Caco-2 (cell line): ENCODE measurements around the gene LHX5. TPM values are rescaled to one million over a fixed set of nuclear protein-coding genes. Genes with fewer than 3 reads are reported as not detected.

Experiments
- BruUV-seq: library from RNA; stranded (reverse); fragments of 400-500 nt; replicated peaks from 2 replicates; lab custom pipeline; 2021; lab: Mats Ljungman, UMichigan
- CTCF ChIA-PET: fragments of 300-600 bp; sonication (Branson Sonifier 250); formaldehyde crosslinking; loops from one replicate; lab custom pipeline; 2022; ENCODE audit warnings: antibody characterized with exemption; lab: Charles Lee
- POLR2A ChIA-PET: fragments of 300-600 bp; sonication (Branson Sonifier 250); formaldehyde crosslinking; loops from one replicate; lab custom pipeline; 2022; ENCODE audit warnings: antibody characterized with exemption; lab: Charles Lee
- DNase-seq, 2 experiments: peaks; one replicate each; pipeline versions ENCODE4 v3.0.0 to v3.0.0-alpha.2; 2020 to 2022
- H3K27me3 ChIP-seq: replicated peaks from 2 replicates; pipeline ENCODE4 v1.6.0; 2011; ENCODE audit warnings: low read length; ENCODE audit not compliant: control insufficient read depth, insufficient read depth
- H3K36me3 ChIP-seq: 2 replicates; pipeline ENCODE4 v1.5.1; 2011; ENCODE audit warnings: low read length; ENCODE audit not compliant: control insufficient read depth, insufficient read depth
- H3K4me1 ChIP-seq: fragments of 250-450 bp; sonication (Bioruptor Pico); 2 replicates; pipeline ENCODE4 v1.5.1; 2020; ENCODE audit warnings: mild to moderate bottlenecking
- H3K4me3 ChIP-seq: 2 replicates; pipeline ENCODE4 v1.5.1; 2011; ENCODE audit warnings: low read depth, mild to moderate bottlenecking, control low read depth, low read length
- H3K9me3 ChIP-seq: fragments of 250-450 bp; sonication (Bioruptor Pico); 2 replicates; pipeline ENCODE4 v1.5.1; 2020; ENCODE audit warnings: mild to moderate bottlenecking, moderate library complexity
- H3K27ac Mint-ChIP-seq: one replicate; pipeline ENCODE4 v1.8.0; 2022; ENCODE audit warnings: mixed read lengths; ENCODE audit not compliant: unreplicated experiment
- H3K27me3 Mint-ChIP-seq: one replicate; pipeline ENCODE4 v1.8.0; 2022; ENCODE audit warnings: mixed read lengths; ENCODE audit not compliant: insufficient read depth, unreplicated experiment
- H3K36me3 Mint-ChIP-seq: one replicate; pipeline ENCODE4 v1.8.0; 2022; ENCODE audit warnings: mild to moderate bottlenecking, mixed read lengths; ENCODE audit not compliant: insufficient read depth, unreplicated experiment
- H3K4me1 Mint-ChIP-seq: one replicate; pipeline ENCODE4 v1.8.0; 2022; ENCODE audit warnings: low read depth, mixed read lengths; ENCODE audit not compliant: unreplicated experiment
- H3K4me3 Mint-ChIP-seq: one replicate; pipeline ENCODE4 v1.8.0; 2022; ENCODE audit warnings: mild to moderate bottlenecking, moderate library complexity, mixed read lengths; ENCODE audit not compliant: unreplicated experiment
- H3K9me3 Mint-ChIP-seq: one replicate; pipeline ENCODE4 v1.8.0; 2022; ENCODE audit warnings: mixed read lengths; ENCODE audit not compliant: unreplicated experiment
- CTCF ChIP-seq, 2 experiments: fragments of 200-600 bp in 1 of 2; IDR thresholded peaks; 1 replicate in 1 of 2; 2 replicates in 1 of 2; pipeline versions ENCODE4 v1.5.1 to v1.8.0; 2011 to 2022; ENCODE audit warnings: antibody characterized with exemption in 1 of 2, control low read depth in 1 of 2, inconsistent platforms in 1 of 2, low read depth in 1 of 2, low read length in 1 of 2, mild to moderate bottlenecking in 1 of 2, moderate library complexity in 1 of 2; ENCODE audit not compliant: insufficient read depth in 1 of 2, severe bottlenecking in 1 of 2, unreplicated experiment in 1 of 2
- intact Hi-C: fragments of 100-400 bp; cut with micrococcal nuclease; formaldehyde crosslinking; loops from one replicate; pipeline ENCODE4 v1.10.0; 2022; ENCODE audit not compliant: unreplicated experiment
- total RNA-seq: library from RNA; stranded (reverse); gene quantifications from 2 replicates; pipeline ENCODE4 v1.2.3, GENCODE V29; 2022

Gene LHX5
- total RNA-seq, 1 experiment from 2014 or later = 0.25 TPM

GRCh38 chr12:113474635-113475436 lies 3.2 kb upstream of the LHX5 start:
- no peaks in the 10 kb centered on the region for H3K36me3 Mint-ChIP-seq
- H3K9me3 Mint-ChIP-seq = no peaks in the 10 kb centered on the region
- H3K4me1 ChIP-seq = no peaks in the 10 kb centered on the region
- peaks cover 4% of the 10 kb centered on the region for H3K27me3 ChIP-seq
- H3K36me3 ChIP-seq = no peaks in the 10 kb centered on the region
- TF ChIP-seq CTCF (IDR thresholded peaks at IDR 0.05; ENCODE audit: insufficient read depth in 1 of 2, low read depth in 1 of 2, low read length in 1 of 2, severe bottlenecking in 1 of 2, unreplicated experiment in 1 of 2) = no peak
- no peak overlapping the region for H3K4me3 ChIP-seq
- BruUV-seq = no TSS peak
- intact Hi-C loops = no loop called here
- peaks cover 36% of the 10 kb centered on the region for H3K27me3 Mint-ChIP-seq
- no peak for DNase-seq
- no peak overlapping the region for H3K27ac Mint-ChIP-seq
- ChIA-PET CTCF (no interaction called here), POLR2A (no interaction called here)
- H3K4me1 Mint-ChIP-seq = no peaks in the 10 kb centered on the region
- H3K4me3 Mint-ChIP-seq = no peak overlapping the region
- H3K9me3 ChIP-seq = peaks cover 3% of the 10 kb centered on the region; the same call in 1 of the 2 replicates

- no TSS peak for BruUV-seq
- CTCF ChIA-PET = interaction anchor here (0.5 kb wide), 1 partner anchor 77 kb away, joined by 3 read pairs; no protein-coding TSS in a partner anchor
- no peaks in the 10 kb centered on the region for H3K9me3 Mint-ChIP-seq
- TF ChIP-seq CTCF (IDR thresholded peaks at IDR 0.05; ENCODE audit: insufficient read depth in 1 of 2, low read depth in 1 of 2, low read length in 1 of 2, severe bottlenecking in 1 of 2, unreplicated experiment in 1 of 2) = no peak
- H3K27ac Mint-ChIP-seq = no peak overlapping the region
- no peaks in the 10 kb centered on the region for H3K9me3 ChIP-seq
- no peak for DNase-seq
- H3K27me3 Mint-ChIP-seq = peaks cover 30% of the 10 kb centered on the region
- intact Hi-C loops = no loop called here
- H3K4me3 Mint-ChIP-seq = no peak overlapping the region
- H3K4me3 ChIP-seq = no peak overlapping the region
- no peaks in the 10 kb centered on the region for H3K4me1 Mint-ChIP-seq
- H3K27me3 ChIP-seq = peaks cover 4% of the 10 kb centered on the region
- H3K36me3 Mint-ChIP-seq = no peaks in the 10 kb centered on the region
- no peaks in the 10 kb centered on the region for H3K4me1 ChIP-seq
- POLR2A ChIA-PET = no interaction called here
- H3K36me3 ChIP-seq = no peaks in the 10 kb centered on the region
Measured at GRCh38 chr12:113473942-113474341, 2.3 kb upstream of the LHX5 start.

- H3K27me3 ChIP-seq = peaks cover 4% of the 10 kb centered on the region
- no peaks in the 10 kb centered on the region for H3K36me3 Mint-ChIP-seq
- H3K4me1 ChIP-seq = no peaks in the 10 kb centered on the region; the same call in 1 of the 2 replicates
- H3K4me3 Mint-ChIP-seq = no peak overlapping the region
- intact Hi-C loops = no loop called here
- no peak for DNase-seq
- H3K4me3 ChIP-seq = no peak overlapping the region
- ChIA-PET POLR2A (no interaction called here), CTCF (interaction anchor here (0.7 kb wide), 1 partner anchor 38 kb away, joined by 3 read pairs; no protein-coding TSS in a partner anchor)
- H3K27me3 Mint-ChIP-seq = peaks cover 34% of the 10 kb centered on the region
- H3K9me3 ChIP-seq = no peaks in the 10 kb centered on the region
- no peaks in the 10 kb centered on the region for H3K36me3 ChIP-seq
- no TSS peak for BruUV-seq
- H3K9me3 Mint-ChIP-seq = no peaks in the 10 kb centered on the region
- H3K4me1 Mint-ChIP-seq = no peaks in the 10 kb centered on the region
- TF ChIP-seq CTCF (IDR thresholded peaks at IDR 0.05; ENCODE audit: insufficient read depth in 1 of 2, low read depth in 1 of 2, low read length in 1 of 2, severe bottlenecking in 1 of 2, unreplicated experiment in 1 of 2) = no peak
- H3K27ac Mint-ChIP-seq = no peak overlapping the region
Measured at GRCh38 chr12:113473400-113473799, 1.7 kb upstream of the LHX5 start.
